Hepatocyte (in vitro differentiated cells): Measurements from ENCODE around the gene JAG2.

Experiments
- CTCF ChIP-seq: fragments of 200-600 bp; sonication (generic); IDR thresholded peaks from 2 replicates; pipeline ENCODE4 v1.5.1; 2016; ENCODE audit warnings: antibody characterized with exemption, mild to moderate bottlenecking; ENCODE audit not compliant: poor library complexity
- EZH2 ChIP-seq: fragments of 200-600 bp; sonication (generic); IDR thresholded peaks from 2 replicates; pipeline ENCODE4 v1.6.1; 2016; ENCODE audit warnings: antibody characterized with exemption, mild to moderate bottlenecking, borderline replicate concordance

GRCh38 chr14:105193916-105194782 lies 25.6 kb upstream of the JAG2 start:
- TF ChIP-seq CTCF, result no peak
- TF ChIP-seq EZH2, result no peak
